A673 (cell line): ENCODE measurements around the gene PGBD5. TPM values are rescaled to one million over a fixed set of nuclear protein-coding genes. Genes with fewer than 3 reads are reported as not detected.

Experiments
- BruUV-seq: library from RNA; stranded (reverse); fragments of 400-500 nt; replicated peaks from 2 replicates; lab custom pipeline; 2021; lab: Mats Ljungman, UMichigan
- CTCF ChIA-PET: fragments of 300-600 bp; sonication (Branson Sonifier 250); formaldehyde crosslinking; loops from one replicate; lab custom pipeline; 2022; ENCODE audit warnings: antibody characterized with exemption; lab: Charles Lee
- POLR2A ChIA-PET: fragments of 300-600 bp; sonication (Branson Sonifier 250); formaldehyde crosslinking; loops from one replicate; lab custom pipeline; 2022; ENCODE audit warnings: antibody characterized with exemption; ENCODE audit not compliant: low non-redundant PET; lab: Charles Lee
- DNase-seq: peaks from one replicate; pipeline ENCODE4 v3.0.0-alpha.2; 2015; ENCODE audit warnings: low spot score
- H3K27ac ChIP-seq: fragments of 200-600 bp; sonication (generic); 2 replicates; pipeline ENCODE4 v1.5.1; 2016; ENCODE audit warnings: mixed run types, low read depth, mild to moderate bottlenecking, mixed read lengths, antibody characterized with exemption, low read length; ENCODE audit not compliant: poor library complexity, severe bottlenecking
- H3K27me3 ChIP-seq: fragments of 200-600 bp; sonication (generic); replicated peaks from 2 replicates; pipeline ENCODE4 v1.6.1; 2017; ENCODE audit warnings: mixed run types, low read depth, mild to moderate bottlenecking, mixed read lengths, antibody characterized with exemption, low read length; ENCODE audit not compliant: insufficient read depth, poor library complexity
- H3K36me3 ChIP-seq: fragments of 200-600 bp; sonication (generic); 2 replicates; pipeline ENCODE4 v1.6.1; 2016; ENCODE audit warnings: mixed run types, mild to moderate bottlenecking, mixed read lengths, antibody characterized with exemption, low read length; ENCODE audit not compliant: insufficient read depth, poor library complexity, severe bottlenecking
- H3K4me1 ChIP-seq: fragments of 200-600 bp; sonication (generic); 2 replicates; pipeline ENCODE4 v1.6.1; 2017; ENCODE audit warnings: mixed run types, mild to moderate bottlenecking, mixed read lengths, antibody characterized with exemption, low read length; ENCODE audit not compliant: insufficient read depth, poor library complexity, severe bottlenecking
- H3K4me3 ChIP-seq: fragments of 200-600 bp; sonication (generic); 2 replicates; pipeline ENCODE4 v1.5.1; 2016; ENCODE audit warnings: low read depth, mixed run types, mild to moderate bottlenecking, mixed read lengths, low read length; ENCODE audit not compliant: poor library complexity, severe bottlenecking
- H3K9me3 ChIP-seq: fragments of 200-600 bp; sonication (generic); 2 replicates; pipeline ENCODE4 v1.6.1; 2016; ENCODE audit warnings: mixed run types, low read depth, mild to moderate bottlenecking, mixed read lengths, antibody characterized with exemption, low read length; ENCODE audit not compliant: poor library complexity, severe bottlenecking
- EZH2 ChIP-seq: fragments of 200-600 bp; sonication (generic); IDR thresholded peaks from 2 replicates; pipeline ENCODE4 v1.6.1; 2017; ENCODE audit warnings: borderline replicate concordance, low read depth, mild to moderate bottlenecking, mixed read lengths, antibody characterized with exemption, low read length; ENCODE audit not compliant: poor library complexity, severe bottlenecking
- intact Hi-C: fragments of 100-400 bp; cut with micrococcal nuclease; formaldehyde crosslinking; loops from one replicate; pipeline ENCODE4 v1.10.0; 2022; ENCODE audit not compliant: unreplicated experiment
- total RNA-seq: library from RNA; stranded (reverse); gene quantifications from 2 replicates; pipeline ENCODE4 v1.2.3, GENCODE V29; 2021
- TF ChIP-seq, protein P1 (sequence below): fragments of 300-800, 200-600 bp; sonication (generic); conservative IDR thresholded peaks from 2 replicates; pipeline ENCODE4 v1.5.1; 2017; ENCODE audit warnings: low read depth, mild to moderate bottlenecking, antibody characterized with exemption, low read length, moderate library complexity, mixed read lengths

Gene PGBD5
- total RNA-seq, 1 experiment from 2014 or later, result 0.52 TPM

- intact Hi-C loops, result no loop called here
- BruUV-seq, result no TSS peak
- Histone ChIP-seq H3K4me1 (no peaks in the 10 kb centered on the region), H3K27ac (no peak overlapping the region), H3K9me3 (no peaks in the 10 kb centered on the region), H3K4me3 (no peak overlapping the region), H3K36me3 (no peaks in the 10 kb centered on the region), H3K27me3 (no peaks in the 10 kb centered on the region)
- no peak for DNase-seq
- TF ChIP-seq EZH2, result no peak
- TF ChIP-seq, protein P1, sequence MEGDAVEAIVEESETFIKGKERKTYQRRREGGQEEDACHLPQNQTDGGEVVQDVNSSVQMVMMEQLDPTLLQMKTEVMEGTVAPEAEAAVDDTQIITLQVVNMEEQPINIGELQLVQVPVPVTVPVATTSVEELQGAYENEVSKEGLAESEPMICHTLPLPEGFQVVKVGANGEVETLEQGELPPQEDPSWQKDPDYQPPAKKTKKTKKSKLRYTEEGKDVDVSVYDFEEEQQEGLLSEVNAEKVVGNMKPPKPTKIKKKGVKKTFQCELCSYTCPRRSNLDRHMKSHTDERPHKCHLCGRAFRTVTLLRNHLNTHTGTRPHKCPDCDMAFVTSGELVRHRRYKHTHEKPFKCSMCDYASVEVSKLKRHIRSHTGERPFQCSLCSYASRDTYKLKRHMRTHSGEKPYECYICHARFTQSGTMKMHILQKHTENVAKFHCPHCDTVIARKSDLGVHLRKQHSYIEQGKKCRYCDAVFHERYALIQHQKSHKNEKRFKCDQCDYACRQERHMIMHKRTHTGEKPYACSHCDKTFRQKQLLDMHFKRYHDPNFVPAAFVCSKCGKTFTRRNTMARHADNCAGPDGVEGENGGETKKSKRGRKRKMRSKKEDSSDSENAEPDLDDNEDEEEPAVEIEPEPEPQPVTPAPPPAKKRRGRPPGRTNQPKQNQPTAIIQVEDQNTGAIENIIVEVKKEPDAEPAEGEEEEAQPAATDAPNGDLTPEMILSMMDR, result no peak
- ChIA-PET POLR2A (no interaction called here), CTCF (no interaction called here)
Observed at GRCh38 chr1:230333590-230334446, 92.3 kb downstream of the PGBD5 start.

GRCh38 chr1:230332575-230333066 is 93.5 kb downstream of the PGBD5 start:
- CTCF ChIA-PET, result no interaction called here
- no peak overlapping the region for H3K4me3 ChIP-seq

GRCh38 chr1:230332061-230332460 is 94.1 kb downstream of the PGBD5 start:
- Histone ChIP-seq H3K27me3 (no peaks in the 10 kb centered on the region), H3K4me3 (no peak overlapping the region), H3K27ac (no peak overlapping the region), H3K36me3 (no peaks in the 10 kb centered on the region), H3K4me1 (no peaks in the 10 kb centered on the region), H3K9me3 (no peaks in the 10 kb centered on the region)
- intact Hi-C loops, result no loop called here
- CTCF ChIA-PET, result no interaction called here
- TF ChIP-seq, protein P1, result no peak
- no peak for TF ChIP-seq EZH2
- no TSS peak for BruUV-seq
- no peak for DNase-seq
- POLR2A ChIA-PET, result no interaction called here

More at GRCh38 chr1:230332575-230333066, 93.5 kb downstream of the PGBD5 start:
- POLR2A ChIA-PET, result no interaction called here
- no peak for DNase-seq
- no TSS peak for BruUV-seq
- no peaks in the 10 kb centered on the region for H3K9me3 ChIP-seq
- no peaks in the 10 kb centered on the region for H3K27me3 ChIP-seq
- H3K36me3 ChIP-seq, result no peaks in the 10 kb centered on the region
- intact Hi-C loops, result no loop called here
- no peaks in the 10 kb centered on the region for H3K4me1 ChIP-seq
- TF ChIP-seq EZH2, result no peak
- TF ChIP-seq, protein P1, result no peak
- no peak overlapping the region for H3K27ac ChIP-seq
